ENCODE results near the gene TMC1. TPM values are rescaled to one million over a fixed set of nuclear protein-coding genes. Genes with fewer than 3 reads are reported as not detected.

Gene TMC1
- total RNA-seq, 1 donor from 2014 or later, result not detected

GRCh38 chr9:72601615-72602014 is 80.2 kb downstream of the TMC1 start:
- Mint-ChIP-seq H3K4me3 (ENCODE audit: low read depth) (no peak overlapping the region), H3K4me1 (ENCODE audit: low read depth) (peaks cover 11% of the 10 kb centered on the region), H3K27me3 (ENCODE audit: low read depth) (no peaks in the 10 kb centered on the region), H3K27ac (no peak overlapping the region), H3K9me3 (no peaks in the 10 kb centered on the region), H3K36me3 (ENCODE audit: low read depth) (no peaks in the 10 kb centered on the region)
- no peak for DNase-seq (ENCODE audit: low spot score)
- intact Hi-C loops (cut with micrococcal nuclease), result no loop called here

- no peak for DNase-seq (ENCODE audit: low spot score)
- Mint-ChIP-seq H3K27ac (no peak overlapping the region), H3K4me1 (ENCODE audit: low read depth) (no peaks in the 10 kb centered on the region), H3K9me3 (no peaks in the 10 kb centered on the region), H3K36me3 (ENCODE audit: low read depth) (no peaks in the 10 kb centered on the region), H3K27me3 (ENCODE audit: low read depth) (peaks cover 4% of the 10 kb centered on the region), H3K4me3 (ENCODE audit: low read depth) (no peak overlapping the region)
- intact Hi-C loops (cut with micrococcal nuclease), result no loop called here
Measured at GRCh38 chr9:72612449-72612848, 91.0 kb downstream of the TMC1 start.

- DNase-seq (ENCODE audit: low spot score), result no peak
- H3K27ac Mint-ChIP-seq, result no peak overlapping the region
- peaks cover 7% of the 10 kb centered on the region for H3K27me3 Mint-ChIP-seq (ENCODE audit: low read depth)
- H3K9me3 Mint-ChIP-seq, result no peaks in the 10 kb centered on the region
- H3K4me1 Mint-ChIP-seq (ENCODE audit: low read depth), result no peaks in the 10 kb centered on the region
- intact Hi-C loops (cut with micrococcal nuclease), result no loop called here
- no peaks in the 10 kb centered on the region for H3K36me3 Mint-ChIP-seq (ENCODE audit: low read depth)
- no peak overlapping the region for H3K4me3 Mint-ChIP-seq (ENCODE audit: low read depth)
Measured at GRCh38 chr9:72614067-72614466, 92.7 kb downstream of the TMC1 start.

- Mint-ChIP-seq H3K36me3 (ENCODE audit: low read depth) (no peaks in the 10 kb centered on the region), H3K4me1 (ENCODE audit: low read depth) (no peaks in the 10 kb centered on the region), H3K9me3 (no peaks in the 10 kb centered on the region), H3K4me3 (ENCODE audit: low read depth) (no peak overlapping the region), H3K27me3 (ENCODE audit: low read depth) (peaks cover 5% of the 10 kb centered on the region), H3K27ac (no peak overlapping the region)
- DNase-seq (ENCODE audit: low spot score), result no peak
- intact Hi-C loops (cut with micrococcal nuclease), result no loop called here
Measured at GRCh38 chr9:72615931-72616330, 94.5 kb downstream of the TMC1 start.

GRCh38 chr9:72618811-72619210 is 97.4 kb downstream of the TMC1 start:
- intact Hi-C loops (cut with micrococcal nuclease), result no loop called here
- H3K27me3 Mint-ChIP-seq (ENCODE audit: low read depth), result peaks cover 7% of the 10 kb centered on the region

GRCh38 chr9:72622186-72622585 is 100.8 kb downstream of the TMC1 start:
- Mint-ChIP-seq H3K4me3 (ENCODE audit: low read depth) (no peak overlapping the region), H3K4me1 (ENCODE audit: low read depth) (no peaks in the 10 kb centered on the region), H3K27me3 (ENCODE audit: low read depth) (peaks cover 7% of the 10 kb centered on the region), H3K9me3 (no peaks in the 10 kb centered on the region), H3K36me3 (ENCODE audit: low read depth) (no peaks in the 10 kb centered on the region), H3K27ac (no peak overlapping the region)
- intact Hi-C loops (cut with micrococcal nuclease), result no loop called here
- no peak for DNase-seq (ENCODE audit: low spot score)

More at GRCh38 chr9:72618811-72619210, 97.4 kb downstream of the TMC1 start:
- Mint-ChIP-seq H3K4me1 (ENCODE audit: low read depth) (no peaks in the 10 kb centered on the region), H3K9me3 (no peaks in the 10 kb centered on the region), H3K27ac (no peak overlapping the region), H3K4me3 (ENCODE audit: low read depth) (no peak overlapping the region), H3K36me3 (ENCODE audit: low read depth) (no peaks in the 10 kb centered on the region)
- DNase-seq (ENCODE audit: low spot score), result no peak

- Mint-ChIP-seq H3K4me1 (ENCODE audit: low read depth) (no peaks in the 10 kb centered on the region), H3K4me3 (ENCODE audit: low read depth) (no peak overlapping the region), H3K36me3 (ENCODE audit: low read depth) (no peaks in the 10 kb centered on the region), H3K9me3 (no peaks in the 10 kb centered on the region), H3K27me3 (ENCODE audit: low read depth) (peaks cover 4% of the 10 kb centered on the region), H3K27ac (no peak overlapping the region)
- no peak for DNase-seq (ENCODE audit: low spot score)
- intact Hi-C loops (cut with micrococcal nuclease), result no loop called here
Measured at GRCh38 chr9:72623156-72623555, 101.7 kb downstream of the TMC1 start.

- no peaks in the 10 kb centered on the region for H3K36me3 Mint-ChIP-seq (ENCODE audit: low read depth)
- H3K4me3 Mint-ChIP-seq (ENCODE audit: low read depth), result no peak overlapping the region
- H3K4me1 Mint-ChIP-seq (ENCODE audit: low read depth), result no peaks in the 10 kb centered on the region
- intact Hi-C loops (cut with micrococcal nuclease), result no loop called here
- no peak overlapping the region for H3K27ac Mint-ChIP-seq
- H3K27me3 Mint-ChIP-seq (ENCODE audit: low read depth), result peaks cover 4% of the 10 kb centered on the region
- DNase-seq (ENCODE audit: low spot score), result no peak
- peaks cover 5% of the 10 kb centered on the region for H3K9me3 Mint-ChIP-seq
Measured at GRCh38 chr9:72627147-72627546, 105.7 kb downstream of the TMC1 start.

- H3K9me3 Mint-ChIP-seq, result peaks cover 10% of the 10 kb centered on the region
- no peak overlapping the region for H3K27ac Mint-ChIP-seq
- H3K4me1 Mint-ChIP-seq (ENCODE audit: low read depth), result no peaks in the 10 kb centered on the region
- peaks cover 2% of the 10 kb centered on the region for H3K27me3 Mint-ChIP-seq (ENCODE audit: low read depth)
- no peak for DNase-seq (ENCODE audit: low spot score)
- no peaks in the 10 kb centered on the region for H3K36me3 Mint-ChIP-seq (ENCODE audit: low read depth)
- intact Hi-C loops (cut with micrococcal nuclease), result no loop called here
- H3K4me3 Mint-ChIP-seq (ENCODE audit: low read depth), result no peak overlapping the region
Measured at GRCh38 chr9:72627956-72628540, 106.6 kb downstream of the TMC1 start.

GRCh38 chr9:72633966-72634365 is 112.6 kb downstream of the TMC1 start:
- peaks cover 5% of the 10 kb centered on the region for H3K27me3 Mint-ChIP-seq (ENCODE audit: low read depth)
- peaks cover 20% of the 10 kb centered on the region for H3K9me3 Mint-ChIP-seq
- peaks cover 15% of the 10 kb centered on the region for H3K4me1 Mint-ChIP-seq (ENCODE audit: low read depth)
- DNase-seq (ENCODE audit: low spot score), result peak; percentile 13
- H3K36me3 Mint-ChIP-seq (ENCODE audit: low read depth), result peaks cover 6% of the 10 kb centered on the region
- no peak overlapping the region for H3K4me3 Mint-ChIP-seq (ENCODE audit: low read depth)
- intact Hi-C loops (cut with micrococcal nuclease), result loop anchor here (1.0 to 2.0 kb wide), 2 partner anchors 37 to 191 kb away; no protein-coding TSS in a partner anchor
- H3K27ac Mint-ChIP-seq, result no peak overlapping the region

- Mint-ChIP-seq H3K9me3 (peaks cover 20% of the 10 kb centered on the region), H3K36me3 (ENCODE audit: low read depth) (peaks cover 6% of the 10 kb centered on the region), H3K4me3 (ENCODE audit: low read depth) (no peak overlapping the region), H3K4me1 (ENCODE audit: low read depth) (peaks cover 15% of the 10 kb centered on the region), H3K27ac (no peak overlapping the region), H3K27me3 (ENCODE audit: low read depth) (peaks cover 5% of the 10 kb centered on the region)
- no peak for DNase-seq (ENCODE audit: low spot score)
- intact Hi-C loops (cut with micrococcal nuclease), result loop anchor here (2.0 kb wide), 1 partner anchor 38 kb away; no protein-coding TSS in a partner anchor
Measured at GRCh38 chr9:72635197-72635596, 113.8 kb downstream of the TMC1 start.

- no peak for DNase-seq (ENCODE audit: low spot score)
- peaks cover 15% of the 10 kb centered on the region for H3K4me1 Mint-ChIP-seq (ENCODE audit: low read depth)
- H3K27ac Mint-ChIP-seq, result no peak overlapping the region
- H3K36me3 Mint-ChIP-seq (ENCODE audit: low read depth), result peaks cover 6% of the 10 kb centered on the region
- peaks cover 5% of the 10 kb centered on the region for H3K27me3 Mint-ChIP-seq (ENCODE audit: low read depth)
- H3K9me3 Mint-ChIP-seq, result peaks cover 19% of the 10 kb centered on the region
- H3K4me3 Mint-ChIP-seq (ENCODE audit: low read depth), result no peak overlapping the region
- intact Hi-C loops (cut with micrococcal nuclease), result no loop called here
Measured at GRCh38 chr9:72636621-72637020, 115.2 kb downstream of the TMC1 start.

- Mint-ChIP-seq H3K4me3 (ENCODE audit: low read depth) (no peak overlapping the region), H3K27ac (no peak overlapping the region), H3K9me3 (no peaks in the 10 kb centered on the region), H3K36me3 (ENCODE audit: low read depth) (no peaks in the 10 kb centered on the region), H3K4me1 (ENCODE audit: low read depth) (peaks cover under 1% of the 10 kb centered on the region), H3K27me3 (ENCODE audit: low read depth) (peaks cover 7% of the 10 kb centered on the region)
- intact Hi-C loops (cut with micrococcal nuclease), result no loop called here
- DNase-seq (ENCODE audit: low spot score), result no peak
Measured at GRCh38 chr9:72643651-72644050, 122.2 kb downstream of the TMC1 start.

GRCh38 chr9:72646061-72646460 is 124.7 kb downstream of the TMC1 start:
- Mint-ChIP-seq H3K36me3 (ENCODE audit: low read depth) (no peaks in the 10 kb centered on the region), H3K27ac (no peak overlapping the region), H3K27me3 (ENCODE audit: low read depth) (peaks cover 12% of the 10 kb centered on the region), H3K4me3 (ENCODE audit: low read depth) (no peak overlapping the region), H3K4me1 (ENCODE audit: low read depth) (peaks cover 7% of the 10 kb centered on the region), H3K9me3 (no peaks in the 10 kb centered on the region)
- no peak for DNase-seq (ENCODE audit: low spot score)
- intact Hi-C loops (cut with micrococcal nuclease), result no loop called here

Data from activated T-helper 2 cell treated with anti-CD3 and anti-CD28 coated beads, Interferon-gamma antibody, Interleukin-2, Interleukin-4, amounts not matched to agents 10 μg/mL and 5 μg/mL and 100 μg/mL, durations not matched to agents 14 hours and 24 hours and 36 hours (primary cell).